ENCODE results near the gene GTF3C1.
"Not testable (repeated sequence)": the region's sequence is repeated elsewhere in the genome, so short reads cannot be mapped to it uniquely, and the experiment has no call there.

GTF3C1 gene, protein sequence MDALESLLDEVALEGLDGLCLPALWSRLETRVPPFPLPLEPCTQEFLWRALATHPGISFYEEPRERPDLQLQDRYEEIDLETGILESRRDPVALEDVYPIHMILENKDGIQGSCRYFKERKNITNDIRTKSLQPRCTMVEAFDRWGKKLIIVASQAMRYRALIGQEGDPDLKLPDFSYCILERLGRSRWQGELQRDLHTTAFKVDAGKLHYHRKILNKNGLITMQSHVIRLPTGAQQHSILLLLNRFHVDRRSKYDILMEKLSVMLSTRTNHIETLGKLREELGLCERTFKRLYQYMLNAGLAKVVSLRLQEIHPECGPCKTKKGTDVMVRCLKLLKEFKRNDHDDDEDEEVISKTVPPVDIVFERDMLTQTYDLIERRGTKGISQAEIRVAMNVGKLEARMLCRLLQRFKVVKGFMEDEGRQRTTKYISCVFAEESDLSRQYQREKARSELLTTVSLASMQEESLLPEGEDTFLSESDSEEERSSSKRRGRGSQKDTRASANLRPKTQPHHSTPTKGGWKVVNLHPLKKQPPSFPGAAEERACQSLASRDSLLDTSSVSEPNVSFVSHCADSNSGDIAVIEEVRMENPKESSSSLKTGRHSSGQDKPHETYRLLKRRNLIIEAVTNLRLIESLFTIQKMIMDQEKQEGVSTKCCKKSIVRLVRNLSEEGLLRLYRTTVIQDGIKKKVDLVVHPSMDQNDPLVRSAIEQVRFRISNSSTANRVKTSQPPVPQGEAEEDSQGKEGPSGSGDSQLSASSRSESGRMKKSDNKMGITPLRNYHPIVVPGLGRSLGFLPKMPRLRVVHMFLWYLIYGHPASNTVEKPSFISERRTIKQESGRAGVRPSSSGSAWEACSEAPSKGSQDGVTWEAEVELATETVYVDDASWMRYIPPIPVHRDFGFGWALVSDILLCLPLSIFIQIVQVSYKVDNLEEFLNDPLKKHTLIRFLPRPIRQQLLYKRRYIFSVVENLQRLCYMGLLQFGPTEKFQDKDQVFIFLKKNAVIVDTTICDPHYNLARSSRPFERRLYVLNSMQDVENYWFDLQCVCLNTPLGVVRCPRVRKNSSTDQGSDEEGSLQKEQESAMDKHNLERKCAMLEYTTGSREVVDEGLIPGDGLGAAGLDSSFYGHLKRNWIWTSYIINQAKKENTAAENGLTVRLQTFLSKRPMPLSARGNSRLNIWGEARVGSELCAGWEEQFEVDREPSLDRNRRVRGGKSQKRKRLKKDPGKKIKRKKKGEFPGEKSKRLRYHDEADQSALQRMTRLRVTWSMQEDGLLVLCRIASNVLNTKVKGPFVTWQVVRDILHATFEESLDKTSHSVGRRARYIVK (N-terminal part only)

DNA sequence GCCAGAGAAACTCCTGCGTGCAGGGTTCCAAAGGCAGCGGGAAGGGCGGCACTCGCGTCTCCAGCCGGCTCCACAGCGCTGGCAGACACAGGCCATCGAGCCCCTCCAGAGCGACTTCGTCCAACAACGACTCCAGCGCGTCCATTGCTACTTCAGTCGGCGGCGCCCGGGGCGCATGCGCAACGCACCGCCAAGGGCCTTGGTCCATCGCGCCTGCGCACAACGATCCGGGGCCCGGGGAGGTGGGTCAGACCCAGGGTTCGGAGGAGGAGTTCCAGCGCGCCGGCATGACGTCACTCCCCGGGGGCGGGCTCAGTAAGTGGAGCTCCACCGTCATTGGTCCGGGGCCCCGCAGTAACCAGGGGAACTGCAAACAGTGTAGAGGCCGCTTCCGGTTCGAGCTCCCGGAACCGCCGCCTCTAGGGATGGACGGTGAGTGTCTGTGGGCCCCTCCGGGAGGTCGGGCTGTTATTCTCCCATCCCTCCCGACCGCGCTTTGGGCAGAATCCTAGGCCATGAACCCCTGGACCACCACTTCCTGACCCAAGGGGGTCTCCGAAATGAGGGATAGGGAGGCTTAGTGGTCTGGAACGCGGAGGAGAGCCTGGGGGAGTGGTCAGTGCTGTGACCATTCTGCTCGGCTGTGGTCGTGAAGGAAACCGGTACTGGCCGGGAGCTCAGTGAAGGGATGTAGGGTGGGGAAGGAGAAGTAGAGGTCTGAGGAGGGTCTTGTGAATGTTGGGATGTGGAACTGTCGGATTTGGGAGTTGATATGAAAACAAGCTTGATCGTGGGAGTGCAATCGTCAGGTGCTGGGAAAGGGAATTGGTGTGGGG lies at the start of gene GTF3C1, which contains the start of gene KATNIP:
Gene GTF3C1, minus strand, starts transcription at position 168 of the 836 bp plus-strand sequence. Its CDS starts 23 bp downstream, at position 145.
Gene KATNIP, plus strand, starts transcription at position 399 of the 836 bp plus-strand sequence. Its CDS starts 27 bp downstream, at position 426.
- DNase-seq: peak; percentile 93

- DNase-seq: no peak
These were observed 49.3 kb upstream of the GTF3C1 start for GRCh38 chr16:27598931-27599565.

GRCh38 chr16:27598220-27598619 lies 48.5 kb upstream of the GTF3C1 start:
- no peak for DNase-seq

DNA sequence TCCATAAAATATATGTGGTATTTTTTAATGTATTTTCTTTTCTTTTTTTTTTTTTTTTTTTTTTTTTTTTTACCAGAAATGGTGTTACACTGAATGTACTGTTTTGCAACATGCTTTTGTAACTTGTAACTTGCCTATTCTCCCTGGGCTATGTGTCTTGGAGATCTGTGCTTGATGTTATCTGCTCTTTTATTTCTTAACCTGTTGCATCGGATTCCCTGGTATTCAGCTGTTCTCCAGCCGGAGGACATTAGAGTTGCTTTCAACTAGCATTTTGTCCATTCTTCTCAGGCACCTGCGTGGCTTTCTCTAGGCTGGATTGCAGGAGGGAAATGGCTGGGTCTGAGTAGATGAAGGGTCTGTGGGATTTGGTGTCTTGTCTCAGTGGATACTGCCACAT lies 47.6 kb upstream of the GTF3C1 start:
- no peak for DNase-seq

GRCh38 chr16:27596411-27596810 lies 46.7 kb upstream of the GTF3C1 start:
- DNase-seq: no peak

GRCh38 chr16:27595993-27596392 lies 46.3 kb upstream of the GTF3C1 start:
- DNase-seq: no peak

DNA sequence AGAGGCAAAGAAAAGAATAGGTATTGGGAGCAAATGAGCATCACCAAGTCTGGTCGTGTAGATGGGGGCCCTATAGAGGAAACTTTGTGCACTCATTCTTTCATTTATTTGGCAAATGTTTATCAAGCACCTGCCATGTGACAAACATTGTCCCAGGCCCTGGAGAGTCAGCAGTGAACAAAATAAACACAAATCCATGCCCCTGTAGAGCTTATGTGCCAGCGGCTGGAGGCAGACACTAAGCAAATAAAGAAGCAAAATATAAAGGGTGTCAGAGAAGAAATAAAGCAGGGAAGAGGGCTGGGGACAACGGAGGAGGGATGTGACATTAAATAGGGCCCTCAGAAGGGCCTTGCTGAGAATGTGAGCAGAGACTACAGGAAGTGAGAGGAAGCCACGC lies 45.8 kb upstream of the GTF3C1 start:
- DNase-seq: no peak

DNA sequence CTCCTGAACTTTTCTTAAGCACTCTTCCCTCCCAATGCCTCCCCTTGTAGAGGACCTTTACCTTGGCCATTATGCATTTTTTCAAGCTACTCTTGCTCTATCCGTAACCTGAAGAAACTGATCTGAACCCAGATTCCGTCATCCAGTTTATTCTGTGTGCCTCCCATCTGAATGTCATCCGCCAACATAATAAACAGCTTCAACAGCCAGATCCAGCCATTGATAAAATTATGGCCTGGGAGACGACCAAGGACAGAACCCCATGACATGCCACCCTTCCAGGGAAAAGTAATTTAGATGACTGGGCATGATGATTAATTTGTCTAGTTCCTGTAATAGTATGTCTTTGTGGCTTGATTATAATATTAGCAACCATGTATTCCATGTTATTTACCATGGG lies 42.1 kb upstream of the GTF3C1 start:
- DNase-seq: no peak

DNA sequence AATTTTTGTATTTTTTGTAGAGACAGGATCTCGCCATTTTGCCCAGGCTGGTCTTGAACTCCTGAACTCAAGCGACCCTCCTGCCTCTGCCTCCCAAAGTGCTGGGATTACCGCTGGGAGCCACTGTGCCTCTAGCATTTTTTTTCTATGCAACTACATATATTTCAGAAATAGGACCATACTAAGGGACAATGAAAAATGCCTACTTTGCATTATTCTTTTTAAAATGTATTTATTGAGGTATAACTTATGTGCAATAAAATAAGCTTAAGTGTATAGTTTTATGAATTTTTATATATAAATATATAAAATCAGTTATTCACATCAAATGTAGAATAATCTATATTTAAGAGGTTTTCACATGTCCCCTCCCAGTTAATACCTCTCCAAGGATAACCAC lies 38.3 kb upstream of the GTF3C1 start:
- DNase-seq: no peak

DNA sequence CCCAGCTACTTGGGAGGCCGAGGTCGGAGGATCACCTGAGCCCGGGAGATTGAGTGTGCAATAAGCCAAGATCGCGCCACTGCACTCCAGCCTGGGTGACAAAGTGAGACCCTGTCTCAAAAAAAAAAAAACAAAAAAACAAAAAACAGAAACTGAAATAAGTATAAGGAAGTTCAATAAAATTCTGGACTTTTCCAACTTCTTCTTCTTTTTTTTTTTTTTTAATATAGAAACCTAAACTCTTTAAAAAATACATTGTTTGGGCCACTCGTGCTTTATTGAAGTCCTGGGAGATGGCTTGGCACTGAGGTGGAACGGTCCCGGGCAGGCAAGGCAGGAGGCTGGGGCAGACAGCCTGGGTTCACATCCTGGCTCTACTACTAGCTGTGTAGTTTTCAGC lies 37.0 kb upstream of the GTF3C1 start:
- no peak for DNase-seq

DNA sequence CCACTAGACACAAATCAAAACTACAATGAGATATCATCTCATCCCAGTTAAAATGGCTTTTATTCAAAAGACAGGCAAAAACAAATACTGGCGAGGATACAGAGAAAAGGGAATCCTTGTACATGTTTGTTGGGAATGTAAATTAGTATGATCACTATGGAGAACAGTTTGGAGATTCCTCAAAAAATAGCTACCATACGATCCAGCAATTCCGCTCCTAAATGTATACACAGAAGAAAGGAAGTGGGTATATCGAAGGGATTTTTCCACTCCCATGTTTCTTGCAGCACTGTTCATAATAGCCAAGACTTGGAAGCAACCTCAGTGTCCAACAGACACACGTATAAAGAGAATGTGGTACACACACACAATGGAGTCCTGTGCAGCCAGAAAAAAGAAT lies 35.5 kb upstream of the GTF3C1 start:
- DNase-seq: no peak

GRCh38 chr16:27583634-27584033 lies 33.9 kb upstream of the GTF3C1 start:
- DNase-seq: no peak

- DNase-seq: no peak
These were observed 33.2 kb upstream of the GTF3C1 start for GRCh38 chr16:27582883-27583282.

DNA sequence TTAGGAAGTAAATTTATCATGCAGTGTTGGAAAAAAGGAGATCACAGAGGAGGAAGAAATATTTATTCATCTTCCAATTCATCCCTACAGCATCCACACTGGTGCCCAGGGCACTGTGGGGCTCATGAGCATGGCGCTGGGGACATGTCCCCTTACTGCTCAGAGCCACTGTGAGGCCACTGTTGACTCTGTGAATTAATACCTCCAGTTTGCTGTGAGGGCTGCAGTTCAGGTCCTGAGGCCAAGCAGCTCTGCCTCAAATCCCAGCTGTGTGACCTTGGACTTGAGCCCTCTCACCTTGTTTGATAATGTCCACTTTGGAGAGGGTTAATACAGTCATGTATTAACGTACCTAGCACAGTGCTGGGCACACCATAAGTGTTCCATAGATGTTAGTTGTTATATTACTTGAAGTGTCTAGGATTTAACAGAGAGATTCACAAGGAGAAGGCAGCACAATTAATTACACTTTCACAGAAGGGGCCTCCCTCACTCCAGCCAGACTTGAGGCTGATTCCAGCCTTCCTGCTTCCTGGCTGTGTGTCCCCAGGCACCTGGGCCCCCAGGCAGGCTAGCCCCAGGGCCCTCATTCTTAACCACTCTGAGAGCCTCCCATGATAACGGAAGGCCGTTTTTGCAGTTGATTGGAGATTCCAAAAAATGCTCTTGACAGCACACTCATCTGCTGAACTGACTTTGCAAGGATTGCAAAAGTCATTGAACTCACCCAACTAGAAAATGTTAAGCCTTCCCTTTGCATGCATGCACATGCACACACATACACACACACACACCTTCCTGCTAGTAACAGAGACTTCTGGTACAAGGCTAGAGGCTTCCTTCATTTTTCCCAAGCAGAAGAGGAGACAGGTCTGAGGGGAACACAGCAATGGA lies 29.6 kb upstream of the GTF3C1 start:
- no peak for DNase-seq

DNA sequence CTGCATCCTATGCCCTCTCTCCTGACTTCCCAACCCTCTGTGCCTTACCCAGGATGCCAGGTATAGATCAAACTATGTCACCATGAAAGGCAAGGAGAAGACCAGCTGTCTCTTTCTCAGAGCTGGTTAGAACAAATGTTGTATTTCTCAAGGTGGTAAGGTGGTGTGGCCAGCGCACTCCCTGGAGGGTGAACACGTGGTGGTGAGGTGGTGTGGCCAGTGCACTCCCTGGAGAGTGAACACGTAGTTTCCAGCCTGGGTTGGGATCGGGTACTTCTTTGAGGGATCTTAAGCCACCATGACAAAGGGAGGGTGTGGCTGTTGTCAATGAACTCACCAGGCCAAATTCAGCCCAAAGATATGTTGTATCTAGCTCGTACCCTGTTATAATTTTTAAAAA lies 27.0 kb upstream of the GTF3C1 start:
- DNase-seq: no peak

DNA sequence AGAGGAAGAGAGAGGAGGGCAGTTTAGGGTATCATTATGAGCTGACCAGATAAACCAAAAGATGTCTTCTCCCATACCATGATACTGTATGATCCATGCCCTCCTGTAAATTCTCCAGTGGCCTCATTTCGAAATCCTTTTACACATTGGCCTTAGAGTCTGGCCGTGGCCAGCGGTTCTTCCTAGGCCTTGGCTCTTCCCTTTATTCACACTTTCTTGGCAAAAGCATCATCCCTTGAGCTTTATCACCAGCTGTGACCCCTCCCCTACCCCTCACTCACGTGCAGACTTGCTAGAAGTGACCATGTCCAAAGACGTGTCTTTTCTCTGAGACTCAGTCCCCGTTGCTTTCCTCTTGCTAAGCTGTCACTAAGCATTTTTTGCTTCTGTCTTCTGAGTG lies 23.0 kb upstream of the GTF3C1 start:
- no peak for DNase-seq

GRCh38 chr16:27571433-27572326 lies 22.0 kb upstream of the GTF3C1 start:
- DNase-seq: no peak

DNA sequence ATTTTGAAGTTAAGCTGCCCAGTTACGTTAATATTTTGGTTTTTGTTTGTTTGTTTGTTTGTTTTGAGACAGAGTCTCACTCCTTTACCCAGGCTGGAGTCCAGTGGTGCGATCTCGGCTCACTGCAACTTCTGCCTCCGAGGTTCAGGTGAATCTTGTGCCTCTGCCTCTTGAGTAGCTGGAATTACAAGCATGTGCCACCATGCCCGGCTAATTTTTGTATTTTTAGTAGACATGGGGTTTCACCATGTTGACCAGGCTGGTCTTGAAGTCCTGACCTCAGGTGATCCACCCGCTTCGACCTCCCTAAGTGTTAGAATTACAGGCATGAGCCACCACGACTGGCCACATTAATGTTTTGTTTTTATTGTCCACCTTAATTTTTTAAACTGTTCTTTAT lies 21.3 kb upstream of the GTF3C1 start:
- not testable (repeated sequence) for DNase-seq

- no peak for DNase-seq
These were observed 18.4 kb upstream of the GTF3C1 start for GRCh38 chr16:27568077-27568476.
